Colonic mucosa (tissue), 4 donors: Measurements from ENCODE around the gene SLC6A19. TPM values are rescaled to one million over a fixed set of nuclear protein-coding genes. Genes with fewer than 3 reads are reported as not detected.

ENCODE experiments used
- DNase-seq: peaks from one replicate; pipeline ENCODE4 v3.0.0-alpha.2; 2020
- H3K27ac ChIP-seq: fragments of 200-600 bp; one replicate; pipeline ENCODE4 v1.8.0; 2021
- H3K27me3 ChIP-seq: fragments of 200-600 bp; one replicate; pipeline ENCODE4 v1.8.0; 2021
- H3K36me3 ChIP-seq: fragments of 200-600 bp; one replicate; pipeline ENCODE4 v1.8.0; 2021
- H3K4me1 ChIP-seq: fragments of 200-600 bp; one replicate; pipeline ENCODE4 v1.8.0; 2021; ENCODE audit warnings: mild to moderate bottlenecking
- H3K4me3 ChIP-seq: fragments of 200-600 bp; one replicate; pipeline ENCODE4 v1.8.0; 2021
- H3K9ac ChIP-seq, 2 donors: one replicate each; pipeline ENCODE4 v1.7.0; 2013; ENCODE audit warnings: control low read depth in 2 of 2, low read depth in 2 of 2, low read length in 2 of 2
- H3K9me3 ChIP-seq: fragments of 200-600 bp; one replicate; pipeline ENCODE4 v1.8.0; 2021
- intact Hi-C: fragments of 100-400 bp; cut with DNase I; formaldehyde crosslinking; loops from one replicate; pipeline ENCODE4 v1.14.1; 2022
- total RNA-seq, 2 donors: library from RNA; stranded (reverse); fragmentation: NEBNext Ultra II Directional in 1 of 2; extraction: Animal tissue kit (Norgen Biotek cat#: 25700) in 1 of 2; gene quantifications; one replicate each; pipeline ENCODE4 v1.2.1, GENCODE V29; 2021
- TF ChIP-seq, protein P1 (sequence below): fragments of 200-600 bp; IDR thresholded peaks from one replicate; pipeline ENCODE4 v1.8.0; 2022; ENCODE audit warnings: antibody characterized with exemption, mild to moderate bottlenecking
- donor health status: healthy.
- donor health status: DM: no; HTN: no; CAD: no.
- donor health status: DM: no; HTN: no; CAD: no.

Gene SLC6A19
- total RNA-seq, 2 donors from 2014 or later: 0.67 to 56.2 TPM

DNA sequence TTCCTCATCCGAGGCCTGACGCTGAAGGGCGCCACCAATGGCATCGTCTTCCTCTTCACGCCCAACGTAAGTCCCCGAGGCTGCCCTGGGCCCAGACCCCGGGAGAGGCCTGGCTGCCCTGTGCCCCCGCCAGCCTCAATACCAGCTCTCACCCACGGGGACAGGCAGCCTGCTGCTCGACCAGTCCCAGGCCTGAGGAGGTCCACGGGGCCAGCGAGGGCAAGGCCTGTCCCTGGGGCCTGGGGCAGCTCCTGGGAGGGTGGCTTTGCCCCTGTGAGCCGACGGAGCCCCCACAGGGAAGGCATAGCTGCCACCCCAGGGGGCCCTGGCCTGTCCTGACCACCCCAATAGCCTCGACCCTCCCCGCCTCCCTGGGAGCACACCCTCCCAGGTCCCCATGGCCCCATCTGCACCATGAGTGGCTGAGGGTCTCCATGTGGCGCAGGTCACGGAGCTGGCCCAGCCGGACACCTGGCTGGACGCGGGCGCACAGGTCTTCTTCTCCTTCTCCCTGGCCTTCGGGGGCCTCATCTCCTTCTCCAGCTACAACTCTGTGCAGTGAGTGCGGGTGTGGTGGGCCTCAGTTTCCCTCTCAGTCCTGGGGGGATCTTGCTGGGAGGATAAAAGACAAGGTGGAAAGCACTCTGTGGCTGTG is 12.2 kb downstream of the SLC6A19 start:
- intact Hi-C loops: no loop called here
- TF ChIP-seq, protein P1, sequence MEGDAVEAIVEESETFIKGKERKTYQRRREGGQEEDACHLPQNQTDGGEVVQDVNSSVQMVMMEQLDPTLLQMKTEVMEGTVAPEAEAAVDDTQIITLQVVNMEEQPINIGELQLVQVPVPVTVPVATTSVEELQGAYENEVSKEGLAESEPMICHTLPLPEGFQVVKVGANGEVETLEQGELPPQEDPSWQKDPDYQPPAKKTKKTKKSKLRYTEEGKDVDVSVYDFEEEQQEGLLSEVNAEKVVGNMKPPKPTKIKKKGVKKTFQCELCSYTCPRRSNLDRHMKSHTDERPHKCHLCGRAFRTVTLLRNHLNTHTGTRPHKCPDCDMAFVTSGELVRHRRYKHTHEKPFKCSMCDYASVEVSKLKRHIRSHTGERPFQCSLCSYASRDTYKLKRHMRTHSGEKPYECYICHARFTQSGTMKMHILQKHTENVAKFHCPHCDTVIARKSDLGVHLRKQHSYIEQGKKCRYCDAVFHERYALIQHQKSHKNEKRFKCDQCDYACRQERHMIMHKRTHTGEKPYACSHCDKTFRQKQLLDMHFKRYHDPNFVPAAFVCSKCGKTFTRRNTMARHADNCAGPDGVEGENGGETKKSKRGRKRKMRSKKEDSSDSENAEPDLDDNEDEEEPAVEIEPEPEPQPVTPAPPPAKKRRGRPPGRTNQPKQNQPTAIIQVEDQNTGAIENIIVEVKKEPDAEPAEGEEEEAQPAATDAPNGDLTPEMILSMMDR: no peak
- DNase-seq: no peak
- Histone ChIP-seq H3K9ac (no peak overlapping the region), H3K27ac (no peak overlapping the region), H3K9me3 (no peaks in the 10 kb centered on the region), H3K36me3 (no peaks in the 10 kb centered on the region), H3K27me3 (no peaks in the 10 kb centered on the region), H3K4me3 (no peak overlapping the region), H3K4me1 (no peaks in the 10 kb centered on the region)

DNA sequence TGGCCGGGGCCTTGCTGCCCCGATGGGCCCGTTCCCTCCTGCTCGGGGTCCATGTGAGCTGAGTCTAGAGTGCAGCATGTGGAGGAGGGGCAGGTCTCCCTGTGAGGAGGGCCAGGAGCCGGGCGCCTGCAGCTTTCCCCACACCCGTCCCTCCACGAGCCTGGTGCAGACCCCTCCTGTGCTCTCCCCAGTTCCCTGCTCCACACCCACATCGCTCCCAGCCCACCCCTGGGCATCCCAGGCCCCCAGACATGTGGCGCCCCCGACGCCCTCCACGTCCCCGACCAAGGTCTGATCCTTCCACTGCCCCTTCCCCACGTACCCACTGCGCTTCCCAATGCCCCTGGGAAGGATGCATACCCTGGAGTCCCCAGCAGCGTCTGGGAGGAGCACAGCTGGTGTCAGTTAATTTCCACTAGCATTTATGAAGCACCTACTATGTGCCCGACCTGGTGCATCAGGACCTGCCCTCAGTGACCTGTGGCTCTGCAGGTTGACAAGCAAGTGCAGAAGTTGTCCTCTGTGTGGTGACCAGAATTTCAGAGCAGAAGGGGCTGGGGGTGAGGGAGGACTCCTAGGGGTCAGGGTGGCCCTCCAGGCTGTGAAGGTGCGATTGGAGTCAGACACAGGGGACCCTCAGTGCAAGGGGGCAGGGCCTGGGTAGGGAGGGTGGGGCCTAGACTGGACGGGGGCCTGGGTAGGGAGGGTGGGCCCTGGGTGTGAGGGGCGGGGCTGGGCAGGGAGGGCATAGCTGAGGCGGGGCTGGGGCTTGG is 13.0 kb downstream of the SLC6A19 start:
- intact Hi-C loops: no loop called here
- H3K27ac ChIP-seq: no peak overlapping the region
- H3K9ac ChIP-seq: no peak overlapping the region
- no peaks in the 10 kb centered on the region for H3K9me3 ChIP-seq
- no peaks in the 10 kb centered on the region for H3K36me3 ChIP-seq
- TF ChIP-seq, protein P1: no peak
- no peaks in the 10 kb centered on the region for H3K4me1 ChIP-seq
- no peak overlapping the region for H3K4me3 ChIP-seq
- no peak for DNase-seq
- no peaks in the 10 kb centered on the region for H3K27me3 ChIP-seq

DNA sequence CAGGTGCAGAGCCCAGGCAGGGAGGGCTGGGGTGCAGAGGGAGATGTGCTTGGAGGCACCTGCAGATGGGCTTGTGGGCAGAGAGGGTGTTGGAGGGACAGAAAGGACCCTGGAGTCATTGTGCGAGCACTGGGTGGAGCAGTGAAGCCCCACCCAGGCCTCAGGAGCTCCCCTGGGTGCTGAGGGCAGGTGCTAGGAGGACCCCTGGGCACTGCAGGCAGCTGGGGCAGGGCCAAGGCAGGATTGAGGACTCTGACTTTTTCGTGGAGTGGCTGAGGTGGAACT is 13.5 kb downstream of the SLC6A19 start:
- TF ChIP-seq, protein P1: no peak
- intact Hi-C loops: no loop called here

DNA sequence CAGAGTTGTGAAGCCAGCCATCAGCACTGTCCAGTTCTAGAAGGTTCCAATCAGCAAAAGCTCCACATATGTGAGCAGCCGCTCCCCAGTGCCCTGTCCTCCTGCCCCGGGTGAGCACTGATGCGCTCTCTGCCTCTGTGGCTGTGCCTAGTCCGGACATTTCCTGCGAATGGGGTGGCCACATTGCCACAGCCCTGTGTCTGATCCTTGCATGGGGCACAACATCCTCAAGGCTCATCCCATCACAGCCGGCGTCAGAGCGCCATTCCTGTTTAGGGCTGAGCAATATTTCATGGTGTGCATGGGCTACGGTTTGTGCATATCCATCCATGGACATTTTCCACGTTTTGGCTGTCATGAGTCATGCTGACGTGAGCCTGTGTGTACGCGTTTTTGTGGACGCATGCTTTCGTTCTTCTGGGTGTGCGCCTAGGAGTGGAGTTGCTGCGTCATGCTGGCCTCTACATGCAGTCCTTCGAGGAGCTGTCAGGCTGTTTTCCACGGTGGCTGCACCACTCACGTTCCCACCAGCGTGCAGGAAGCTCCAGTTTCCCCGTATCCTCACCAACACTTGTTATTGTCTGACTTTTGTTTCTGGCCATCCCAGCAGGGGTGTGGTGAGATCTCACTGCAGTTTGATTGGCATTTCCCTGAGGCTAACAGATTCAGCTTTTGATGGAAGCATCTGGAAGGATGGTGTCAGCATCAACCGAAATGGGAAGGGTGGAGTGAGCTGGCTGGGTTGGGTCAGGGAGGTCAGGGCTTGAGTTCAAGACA is 14.1 kb downstream of the SLC6A19 start:
- intact Hi-C loops: no loop called here
- Histone ChIP-seq H3K9ac (no peak overlapping the region), H3K4me3 (no peak overlapping the region), H3K4me1 (no peaks in the 10 kb centered on the region), H3K9me3 (no peaks in the 10 kb centered on the region), H3K27ac (no peak overlapping the region), H3K36me3 (no peaks in the 10 kb centered on the region), H3K27me3 (no peaks in the 10 kb centered on the region)
- no peak for DNase-seq
- TF ChIP-seq, protein P1: no peak

More for the DNA sequence above, 13.5 kb downstream of the SLC6A19 start:
- Histone ChIP-seq H3K36me3 (no peaks in the 10 kb centered on the region), H3K4me3 (no peak overlapping the region), H3K4me1 (no peaks in the 10 kb centered on the region), H3K9ac (no peak overlapping the region), H3K27ac (no peak overlapping the region), H3K9me3 (no peaks in the 10 kb centered on the region), H3K27me3 (no peaks in the 10 kb centered on the region)
- DNase-seq: no peak

DNA sequence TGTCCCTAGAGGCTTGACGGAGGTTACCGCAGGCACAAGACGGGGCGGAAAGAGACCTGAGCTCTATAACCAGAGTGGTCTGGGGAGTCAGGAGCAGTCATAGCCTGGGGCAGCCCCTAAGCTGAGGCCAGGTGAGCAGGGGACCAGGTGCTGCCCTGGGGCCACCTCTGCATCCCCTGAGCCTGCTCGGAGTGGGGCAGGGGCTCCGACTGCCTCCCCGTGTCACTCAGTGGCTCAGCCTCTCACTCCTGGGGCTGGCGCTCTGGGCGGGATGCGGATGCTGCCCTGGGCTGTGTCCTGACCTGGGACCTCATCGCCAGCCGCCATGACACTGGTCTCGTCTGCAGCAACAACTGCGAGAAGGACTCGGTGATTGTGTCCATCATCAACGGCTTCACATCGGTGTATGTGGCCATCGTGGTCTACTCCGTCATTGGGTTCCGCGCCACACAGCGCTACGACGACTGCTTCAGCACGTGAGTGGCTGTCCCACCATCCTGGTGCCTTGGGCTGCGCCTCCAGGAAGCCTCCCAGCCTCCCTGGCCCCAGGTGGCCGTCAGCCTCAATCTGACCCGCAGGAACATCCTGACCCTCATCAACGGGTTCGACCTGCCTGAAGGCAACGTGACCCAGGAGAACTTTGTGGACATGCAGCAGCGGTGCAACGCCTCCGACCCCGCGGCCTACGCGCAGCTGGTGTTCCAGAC is 15.0 kb downstream of the SLC6A19 start:
- DNase-seq: no peak
- Histone ChIP-seq H3K4me3 (no peak overlapping the region), H3K27ac (no peak overlapping the region), H3K9me3 (no peaks in the 10 kb centered on the region), H3K36me3 (no peaks in the 10 kb centered on the region), H3K27me3 (no peaks in the 10 kb centered on the region), H3K4me1 (no peaks in the 10 kb centered on the region), H3K9ac (no peak overlapping the region)
- TF ChIP-seq, protein P1: no peak
- intact Hi-C loops: no loop called here
